Subcutaneous adipose tissue (tissue), 4 donors: ENCODE measurements around the gene PCP4. TPM values are rescaled to one million over a fixed set of nuclear protein-coding genes. Genes with fewer than 3 reads are reported as not detected.

Experiments used
- CTCF ChIP-seq: fragments of 450-650 bp; IDR thresholded peaks from one replicate; pipeline ENCODE4 v1.5.1; 2016; ENCODE audit warnings: low read depth, mild to moderate bottlenecking, control low read depth, antibody characterized with exemption, moderate library complexity
- total RNA-seq, 4 donors: library from RNA; depleted of rRNA; stranded (reverse); fragments of >200 nt; gene quantifications; one replicate each; pipeline ENCODE4 v1.1.0, GENCODE V29; 2016

Gene PCP4
- total RNA-seq, 4 donors from 2014 or later = not detected

GRCh38 chr21:39882839-39883195, 15.6 kb downstream of the PCP4 start:
- TF ChIP-seq CTCF = no peak

GRCh38 chr21:39885119-39885848, 18.0 kb downstream of the PCP4 start:
- TF ChIP-seq CTCF = no peak

- no peak for TF ChIP-seq CTCF
Measured at GRCh38 chr21:39888848-39889247, 21.6 kb downstream of the PCP4 start.

GRCh38 chr21:39891111-39891510, 23.9 kb downstream of the PCP4 start:
- TF ChIP-seq CTCF = no peak

- no peak for TF ChIP-seq CTCF
Measured at GRCh38 chr21:39900491-39900890, 33.3 kb downstream of the PCP4 start.

GRCh38 chr21:39900911-39901310, 33.7 kb downstream of the PCP4 start:
- TF ChIP-seq CTCF = no peak

GRCh38 chr21:39902986-39903385, 35.7 kb downstream of the PCP4 start:
- TF ChIP-seq CTCF = no peak
